Vagina (tissue), 2 donors: ENCODE data around the gene RALGDS. TPM values are rescaled to one million over a fixed set of nuclear protein-coding genes. Genes with fewer than 3 reads are reported as not detected.
A peak's percentile ranks its signal among the peaks of the same experiment; 100 is the strongest.

Experiments
- DNase-seq, 2 donors: peaks; one replicate each; pipeline ENCODE4 v3.0.0-alpha.2; 2017; ENCODE audit errors: extremely low spot score in 2 of 2
- H3K27ac ChIP-seq: fragments of 200-600 bp; sonication (generic); one replicate; pipeline ENCODE4 v1.5.1; 2019
- H3K27me3 ChIP-seq: fragments of 200-600 bp; sonication (generic); one replicate; pipeline ENCODE4 v1.5.1; 2019
- H3K36me3 ChIP-seq, 2 donors: fragments of 200-600 bp; sonication (generic); one replicate each; pipeline ENCODE4 v1.5.1; 2017 to 2019
- H3K4me1 ChIP-seq: fragments of 200-600 bp; sonication (generic); one replicate; pipeline ENCODE4 v1.5.1; 2019
- H3K4me3 ChIP-seq, 2 donors: fragments of 200-600 bp; sonication (generic); 1 replicate in 1 of 2; 2 replicates in 1 of 2; pipeline ENCODE4 v1.5.1; 2016 to 2019
- H3K9me3 ChIP-seq: fragments of 200-600 bp; sonication (generic); one replicate; pipeline ENCODE4 v1.5.1; 2019
- CTCF ChIP-seq, 3 experiments: fragments of 450-650 bp in 2 of 3; fragments of 200-600 bp in 1 of 3; sonication (generic) in 1 of 3; IDR thresholded peaks; one replicate each; pipeline ENCODE4 v1.5.1; 2017 to 2019; ENCODE audit warnings: antibody characterized with exemption in 3 of 3, mild to moderate bottlenecking in 2 of 3, moderate library complexity in 2 of 3
- POLR2A ChIP-seq, 2 donors: fragments of 450-650 bp; IDR thresholded peaks; one replicate each; pipeline ENCODE4 v1.6.1; 2017; ENCODE audit warnings: antibody characterized with exemption in 2 of 2, mild to moderate bottlenecking in 2 of 2, moderate library complexity in 2 of 2
- POLR2AphosphoS5 ChIP-seq, 2 donors: sonication (generic); formaldehyde crosslinking; IDR thresholded peaks; one replicate each; pipeline ENCODE4 v1.9.0; 2017; ENCODE audit warnings: antibody characterized with exemption in 2 of 2, mild to moderate bottlenecking in 2 of 2, low read depth in 1 of 2; ENCODE audit not compliant: insufficient read depth in 1 of 2
- intact Hi-C: fragments of 100-400 bp; cut with DNase I; formaldehyde crosslinking; loops from one replicate; pipeline ENCODE4 v1.15.1; 2023
- total RNA-seq: library from RNA; depleted of rRNA; stranded (reverse); fragments of >200 nt; gene quantifications from one replicate; pipeline ENCODE4 v1.2.3, GENCODE V29; 2016

The RALGDS gene
- total RNA-seq, 1 donor from 2014 or later, result 85.0 TPM

GRCh38 chr9:133112663-133113026 is 8.4 kb downstream of the RALGDS start:
- no peak for DNase-seq
- Histone ChIP-seq H3K27me3 (no peaks in the 10 kb centered on the region), H3K9me3 (no peaks in the 10 kb centered on the region), H3K36me3 (peaks cover 0 to 37% of the 10 kb centered on the region in 2 donors), H3K4me1 (peaks cover 56% of the 10 kb centered on the region), H3K4me3 (no peak overlapping the region), H3K27ac (peak overlapping the region; percentile 62)
- intact Hi-C loops, result no loop called here
- TF ChIP-seq POLR2AphosphoS5 (IDR thresholded peaks at IDR 0.05; ENCODE audit: insufficient read depth in 1 of 2, low read depth in 1 of 2) (peak in 1 of 2 donors; percentile 33), CTCF (IDR thresholded peaks at IDR 0.05) (no peak), POLR2A (IDR thresholded peaks at IDR 0.05) (no peak)

- H3K9me3 ChIP-seq, result no peaks in the 10 kb centered on the region
- no peaks in the 10 kb centered on the region for H3K27me3 ChIP-seq
- H3K36me3 ChIP-seq, result peaks cover 0 to 43% of the 10 kb centered on the region in 2 donors
- no peak for DNase-seq
- TF ChIP-seq POLR2AphosphoS5 (IDR thresholded peaks at IDR 0.05; ENCODE audit: insufficient read depth in 1 of 2, low read depth in 1 of 2) (no peak), POLR2A (IDR thresholded peaks at IDR 0.05) (no peak), CTCF (IDR thresholded peaks at IDR 0.05) (no peak)
- no peak overlapping the region for H3K27ac ChIP-seq
- H3K4me1 ChIP-seq, result peaks cover 50% of the 10 kb centered on the region
- intact Hi-C loops, result no loop called here
- H3K4me3 ChIP-seq, result no peak overlapping the region
Observed at GRCh38 chr9:133111808-133112662, 9.0 kb downstream of the RALGDS start.

GRCh38 chr9:133109931-133110650 is 10.9 kb downstream of the RALGDS start:
- TF ChIP-seq CTCF (IDR thresholded peaks at IDR 0.05) (no peak), POLR2A (IDR thresholded peaks at IDR 0.05) (no peak), POLR2AphosphoS5 (IDR thresholded peaks at IDR 0.05; ENCODE audit: insufficient read depth in 1 of 2, low read depth in 1 of 2) (no peak)
- Histone ChIP-seq H3K4me3 (no peak overlapping the region), H3K27me3 (no peaks in the 10 kb centered on the region), H3K4me1 (peaks cover 30% of the 10 kb centered on the region), H3K36me3 (peaks cover 0 to 61% of the 10 kb centered on the region in 2 donors), H3K27ac (no peak overlapping the region), H3K9me3 (no peaks in the 10 kb centered on the region)
- intact Hi-C loops, result no loop called here
- DNase-seq, result no peak

GRCh38 chr9:133108794-133109641 is 12.0 kb downstream of the RALGDS start:
- no peak for DNase-seq
- no peaks in the 10 kb centered on the region for H3K9me3 ChIP-seq
- no peak overlapping the region for H3K4me3 ChIP-seq
- H3K36me3 ChIP-seq, result peaks cover 0 to 71% of the 10 kb centered on the region in 2 donors
- no peak overlapping the region for H3K27ac ChIP-seq
- no peak for TF ChIP-seq POLR2A (IDR thresholded peaks at IDR 0.05)
- no peak for TF ChIP-seq CTCF (IDR thresholded peaks at IDR 0.05)
- no peak for TF ChIP-seq POLR2AphosphoS5 (IDR thresholded peaks at IDR 0.05; ENCODE audit: insufficient read depth in 1 of 2, low read depth in 1 of 2)
- H3K4me1 ChIP-seq, result peaks cover 20% of the 10 kb centered on the region
- intact Hi-C loops, result no loop called here
- no peaks in the 10 kb centered on the region for H3K27me3 ChIP-seq
